ENCODE measurements around the gene RAP1GAP2.

DNA sequence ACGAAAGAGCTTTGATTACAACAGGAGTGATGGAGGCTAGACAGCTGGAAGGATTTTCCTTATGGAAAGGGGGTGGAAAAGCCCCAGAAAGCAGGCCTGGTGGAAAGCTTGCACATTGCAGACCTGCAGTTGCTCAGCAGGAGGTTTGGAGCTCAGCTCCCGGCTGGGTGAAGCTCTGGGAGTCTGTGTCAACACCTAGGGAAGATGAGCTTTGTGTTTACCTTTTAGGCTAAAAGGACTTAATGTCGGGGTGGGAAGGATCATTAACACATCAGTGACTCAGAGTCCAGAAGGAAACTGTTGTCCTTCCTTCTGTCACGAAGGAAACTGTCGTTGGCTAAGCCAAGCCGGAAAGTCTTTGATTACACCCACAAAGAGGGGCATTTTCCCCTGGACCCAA, 48.2 kb downstream of the RAP1GAP2 start:
- TF ChIP-seq TAF1 (IDR thresholded peaks at IDR 0.05; ENCODE audit: low read depth, low read length) (no peak), JUN (IDR thresholded peaks at IDR 0.05; ENCODE audit: low read depth, low read length) (no peak), POLR2A (IDR thresholded peaks at IDR 0.05; ENCODE audit: control extremely low read depth in 1 of 2, low read depth in 2 of 2, low read length in 2 of 2) (no peak), POLR2AphosphoS5 (IDR thresholded peaks at IDR 0.05; ENCODE audit: low read depth, low read length) (no peak), JUND (IDR thresholded peaks at IDR 0.05; ENCODE audit: low read length) (no peak), RAD21 (IDR thresholded peaks at IDR 0.05 in 1 of 2, conservative IDR thresholded peaks at IDR 0.05 in 1 of 2; ENCODE audit: low read depth in 2 of 2, low read length in 2 of 2) (no peak), EZH2 (IDR thresholded peaks at IDR 0.05; ENCODE audit: low read depth, low read length, severe bottlenecking) (no peak)
- TF ChIP-seq, protein P1, sequence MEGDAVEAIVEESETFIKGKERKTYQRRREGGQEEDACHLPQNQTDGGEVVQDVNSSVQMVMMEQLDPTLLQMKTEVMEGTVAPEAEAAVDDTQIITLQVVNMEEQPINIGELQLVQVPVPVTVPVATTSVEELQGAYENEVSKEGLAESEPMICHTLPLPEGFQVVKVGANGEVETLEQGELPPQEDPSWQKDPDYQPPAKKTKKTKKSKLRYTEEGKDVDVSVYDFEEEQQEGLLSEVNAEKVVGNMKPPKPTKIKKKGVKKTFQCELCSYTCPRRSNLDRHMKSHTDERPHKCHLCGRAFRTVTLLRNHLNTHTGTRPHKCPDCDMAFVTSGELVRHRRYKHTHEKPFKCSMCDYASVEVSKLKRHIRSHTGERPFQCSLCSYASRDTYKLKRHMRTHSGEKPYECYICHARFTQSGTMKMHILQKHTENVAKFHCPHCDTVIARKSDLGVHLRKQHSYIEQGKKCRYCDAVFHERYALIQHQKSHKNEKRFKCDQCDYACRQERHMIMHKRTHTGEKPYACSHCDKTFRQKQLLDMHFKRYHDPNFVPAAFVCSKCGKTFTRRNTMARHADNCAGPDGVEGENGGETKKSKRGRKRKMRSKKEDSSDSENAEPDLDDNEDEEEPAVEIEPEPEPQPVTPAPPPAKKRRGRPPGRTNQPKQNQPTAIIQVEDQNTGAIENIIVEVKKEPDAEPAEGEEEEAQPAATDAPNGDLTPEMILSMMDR (IDR thresholded peaks at IDR 0.05; ENCODE audit: control extremely low read depth in 1 of 3, insufficient read depth in 1 of 3, low read depth in 1 of 3, low read length in 3 of 3), result no peak
